GM08714 (cell line): ENCODE data around the gene LRRC45.

ENCODE experiments used
- H3K4me3 ChIP-seq: fragments of 200-500 bp; sonication (Bioruptor generic); 2 replicates; pipeline ENCODE4 v1.5.1; 2014; ENCODE audit warnings: mild to moderate bottlenecking, low read length, inconsistent platforms
- ZNF274 ChIP-seq: IDR thresholded peaks from 2 replicates; pipeline ENCODE4 v1.6.1; 2012; ENCODE audit warnings: mild to moderate bottlenecking, low read depth, low read length

LRRC45 gene

DNA sequence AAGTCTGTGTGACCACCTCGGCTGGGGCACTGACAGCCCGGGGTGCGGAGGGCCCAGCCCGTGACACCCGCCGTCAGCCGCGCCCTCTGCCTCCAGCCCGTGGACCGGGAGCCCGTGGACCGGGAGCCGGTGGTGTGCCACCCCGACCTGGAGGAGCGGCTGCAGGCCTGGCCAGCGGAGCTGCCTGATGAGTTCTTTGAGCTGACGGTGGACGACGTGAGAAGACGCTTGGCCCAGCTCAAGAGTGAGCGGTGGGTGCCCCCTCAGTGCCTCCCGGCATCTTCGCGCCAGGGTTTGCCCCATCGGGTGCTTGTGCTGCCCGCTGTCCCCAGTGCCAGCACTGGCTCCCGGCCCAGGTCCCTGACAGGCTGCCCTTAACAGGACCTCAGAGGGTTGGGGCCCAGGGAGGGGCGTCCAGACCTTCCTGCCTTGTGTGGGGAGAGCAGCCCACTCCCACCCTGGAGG is 14.1 kb upstream of the LRRC45 start:
- no peak for TF ChIP-seq ZNF274
- no peak overlapping the region for H3K4me3 ChIP-seq

DNA sequence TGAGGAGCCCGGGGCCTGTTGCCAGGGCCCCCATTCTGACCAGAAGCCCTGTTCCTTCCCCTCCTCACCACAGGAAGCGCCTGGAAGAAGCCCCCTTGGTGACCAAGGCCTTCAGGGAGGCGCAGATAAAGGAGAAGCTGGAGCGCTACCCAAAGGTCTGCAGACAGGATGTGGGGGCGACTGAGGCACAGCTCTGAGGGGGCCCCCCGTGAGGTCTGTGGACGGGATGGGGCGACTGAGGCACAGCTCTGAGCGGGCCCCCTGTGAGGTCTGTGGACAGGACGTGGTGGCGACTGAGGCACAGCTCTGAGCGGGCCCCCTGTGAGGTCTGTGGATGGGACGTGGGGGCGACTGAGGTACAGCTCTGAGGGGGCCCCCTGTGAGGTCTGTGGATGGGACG is 13.7 kb upstream of the LRRC45 start:
- TF ChIP-seq ZNF274, result no peak

DNA sequence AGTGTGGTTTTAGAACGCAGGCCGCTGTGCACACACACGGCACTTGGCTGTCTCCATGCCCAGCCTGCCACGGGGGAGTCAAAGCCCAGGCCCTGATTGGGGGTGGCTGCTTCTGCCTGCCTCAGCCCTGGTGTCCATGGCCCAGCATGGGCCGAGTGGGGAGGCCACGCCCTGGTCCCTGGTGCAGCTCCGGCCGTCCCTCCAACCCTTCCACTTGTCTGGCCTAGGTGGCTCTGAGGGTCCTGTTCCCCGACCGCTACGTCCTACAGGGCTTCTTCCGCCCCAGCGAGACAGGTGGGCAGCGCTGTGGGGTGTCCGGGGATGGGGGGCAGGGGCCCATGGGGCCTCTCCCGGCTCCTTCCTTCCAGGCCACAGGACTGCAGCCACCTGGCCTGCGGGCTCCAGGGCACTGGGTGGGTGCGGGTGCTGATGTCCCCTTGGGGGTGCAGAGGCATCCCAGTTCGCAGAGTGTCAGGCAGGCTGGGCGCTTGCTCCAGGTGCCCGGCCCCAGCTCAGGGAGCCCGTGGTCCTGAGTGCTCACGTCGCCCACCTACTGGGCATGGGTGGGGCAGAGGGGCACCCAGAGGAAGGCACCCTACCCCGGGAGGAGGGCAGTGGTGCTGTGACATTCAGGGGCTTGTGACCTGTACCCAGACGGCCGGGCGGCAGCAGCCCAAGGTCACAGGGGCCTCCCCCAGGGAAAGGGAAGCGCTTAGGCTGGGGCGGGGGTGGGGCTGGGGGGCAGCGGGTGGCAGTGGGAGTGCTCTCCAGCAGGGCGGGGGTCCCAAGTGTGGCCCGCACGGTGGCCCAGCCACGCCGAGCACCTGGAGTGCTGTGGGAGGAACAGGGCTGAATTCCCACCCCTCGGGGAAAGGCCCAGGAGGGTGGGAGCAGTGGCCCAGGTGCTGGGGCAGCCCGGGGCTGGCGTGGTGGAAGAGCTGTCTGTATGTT is 12.3 kb upstream of the LRRC45 start:
- TF ChIP-seq ZNF274, result no peak
- no peak overlapping the region for H3K4me3 ChIP-seq

More for the DNA sequence above, 13.7 kb upstream of the LRRC45 start:
- no peak overlapping the region for H3K4me3 ChIP-seq

DNA sequence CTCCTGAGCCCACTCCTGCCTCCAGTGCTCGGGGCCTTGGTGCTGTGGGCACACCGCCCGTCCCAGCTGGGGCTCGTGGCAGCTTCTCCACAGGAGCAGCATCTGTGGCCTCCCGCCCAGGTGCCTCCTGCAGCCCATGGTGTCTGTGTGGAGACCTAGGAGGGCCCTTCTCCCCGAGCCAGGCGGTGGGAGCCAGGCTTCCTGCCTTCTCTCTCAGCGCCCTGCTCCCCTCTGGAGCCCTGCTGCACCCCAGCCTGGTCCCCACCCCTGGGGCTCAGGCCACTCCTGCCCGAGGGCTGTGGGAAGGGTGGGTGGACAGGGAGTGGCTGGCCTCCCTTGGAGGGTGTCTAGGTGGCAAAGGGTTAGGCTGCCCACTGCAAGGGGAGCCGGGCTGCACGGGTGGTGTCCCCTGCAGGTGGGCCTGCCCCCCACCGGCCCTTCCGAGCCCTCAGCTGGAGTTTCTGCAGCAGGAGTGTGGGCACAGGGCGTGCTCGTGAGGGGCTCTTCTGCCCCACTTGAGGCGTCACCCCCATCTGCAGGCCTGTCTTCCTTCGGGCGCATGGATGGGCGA is 11.4 kb upstream of the LRRC45 start:
- no peak for TF ChIP-seq ZNF274
- H3K4me3 ChIP-seq, result no peak overlapping the region

DNA sequence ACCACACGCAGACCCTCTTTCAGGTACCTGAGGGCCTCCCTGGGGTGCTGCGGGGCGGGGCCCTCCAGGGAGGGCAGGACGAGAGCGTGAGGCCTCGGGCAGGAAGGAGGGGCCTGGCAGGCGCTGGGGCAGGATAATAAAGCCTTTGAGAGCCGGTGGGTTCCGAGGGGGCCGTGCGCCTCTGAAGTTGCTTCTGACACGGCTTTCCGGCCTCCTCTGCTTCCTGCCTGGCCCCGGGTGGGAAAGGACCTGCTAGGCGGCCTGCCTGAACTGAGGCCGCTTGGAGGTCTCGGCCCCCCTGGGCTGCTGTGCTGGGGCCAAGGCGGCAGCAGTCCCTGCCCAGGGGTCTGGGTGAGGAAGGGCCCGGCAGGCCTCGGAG is 10.9 kb upstream of the LRRC45 start:
- H3K4me3 ChIP-seq, result no peak overlapping the region
- TF ChIP-seq ZNF274, result no peak

DNA sequence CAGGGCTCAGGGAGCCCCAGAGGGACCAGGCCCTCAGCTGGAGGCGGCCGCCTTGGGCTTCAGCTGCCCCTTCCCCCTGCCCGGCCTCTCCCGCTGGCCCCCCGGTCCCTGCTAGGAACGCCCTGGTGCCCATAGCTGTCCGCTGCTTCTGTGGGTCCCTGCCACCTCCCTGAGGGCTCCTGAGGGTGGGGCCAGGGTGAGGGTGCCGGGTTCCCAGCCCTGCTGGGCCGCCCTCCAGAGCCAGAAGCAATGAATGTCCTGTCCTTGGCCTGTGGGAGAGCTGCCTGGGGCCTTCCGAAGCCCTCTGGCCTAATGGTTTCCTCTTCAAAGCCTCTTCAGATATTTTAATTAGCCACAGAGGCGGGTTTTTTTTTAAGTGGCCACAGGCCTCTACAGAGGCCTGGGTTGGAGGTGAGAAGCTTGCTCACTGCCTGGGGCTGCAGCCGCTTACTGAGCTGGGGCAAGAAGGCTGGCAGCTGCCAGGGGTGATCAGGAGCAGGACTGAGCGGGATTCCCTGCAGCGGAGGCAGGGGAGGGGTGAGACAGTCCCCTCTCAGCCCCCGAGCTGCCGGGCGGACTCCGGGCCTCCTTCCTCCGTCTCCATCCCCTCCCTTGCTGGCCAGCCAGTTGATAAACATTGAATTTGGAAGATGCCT is 10.3 kb upstream of the LRRC45 start:
- TF ChIP-seq ZNF274, result no peak
- no peak overlapping the region for H3K4me3 ChIP-seq

DNA sequence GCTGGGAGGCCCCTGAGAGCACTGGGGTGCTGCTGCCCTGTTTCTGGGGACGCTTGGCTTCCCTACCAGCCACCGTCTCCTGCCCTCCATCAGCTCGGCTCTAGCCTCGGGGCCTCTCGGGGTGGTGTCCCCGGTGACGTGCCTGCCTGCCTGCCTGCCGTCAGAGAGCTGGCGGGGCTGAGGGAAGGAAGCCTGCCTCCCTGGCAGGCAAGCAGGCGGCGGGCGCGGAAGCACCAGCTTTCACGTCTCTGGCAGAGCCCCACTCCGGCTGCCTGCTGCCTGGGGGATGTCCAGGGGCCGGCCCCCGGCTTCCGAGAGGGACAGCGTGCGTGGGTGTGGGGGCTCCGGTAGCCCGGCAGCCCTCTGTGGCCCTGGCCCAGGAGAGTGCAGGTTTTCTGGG is 9.8 kb upstream of the LRRC45 start:
- no peak for TF ChIP-seq ZNF274
- no peak overlapping the region for H3K4me3 ChIP-seq

DNA sequence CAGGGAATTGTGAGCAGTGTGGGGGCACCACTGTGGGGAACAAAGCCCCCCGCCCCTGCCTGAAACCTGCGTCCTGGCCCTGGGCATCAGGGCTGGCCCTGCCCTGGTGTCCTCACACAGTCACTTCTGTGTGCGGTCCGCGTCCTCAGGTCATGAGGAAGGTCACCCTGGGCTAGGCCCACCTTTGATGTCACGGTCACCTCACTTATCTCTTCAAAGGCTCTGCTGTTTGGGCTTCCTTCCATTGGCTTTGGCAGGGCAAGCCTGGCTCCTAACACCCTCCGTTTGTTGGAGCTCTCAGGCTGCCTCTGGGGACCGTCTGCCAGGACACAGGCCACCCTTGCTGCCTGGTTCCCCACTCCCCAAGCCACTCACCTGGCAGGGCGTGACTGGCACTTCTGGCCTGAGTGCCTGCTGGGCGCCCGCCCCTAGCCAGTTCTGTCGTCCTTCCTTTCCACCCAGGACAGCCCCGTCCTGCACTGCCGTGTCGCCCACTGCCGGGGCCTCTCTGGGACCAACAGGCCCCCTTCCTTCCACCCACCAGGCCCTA is 9.3 kb upstream of the LRRC45 start:
- TF ChIP-seq ZNF274, result no peak
- no peak overlapping the region for H3K4me3 ChIP-seq

DNA sequence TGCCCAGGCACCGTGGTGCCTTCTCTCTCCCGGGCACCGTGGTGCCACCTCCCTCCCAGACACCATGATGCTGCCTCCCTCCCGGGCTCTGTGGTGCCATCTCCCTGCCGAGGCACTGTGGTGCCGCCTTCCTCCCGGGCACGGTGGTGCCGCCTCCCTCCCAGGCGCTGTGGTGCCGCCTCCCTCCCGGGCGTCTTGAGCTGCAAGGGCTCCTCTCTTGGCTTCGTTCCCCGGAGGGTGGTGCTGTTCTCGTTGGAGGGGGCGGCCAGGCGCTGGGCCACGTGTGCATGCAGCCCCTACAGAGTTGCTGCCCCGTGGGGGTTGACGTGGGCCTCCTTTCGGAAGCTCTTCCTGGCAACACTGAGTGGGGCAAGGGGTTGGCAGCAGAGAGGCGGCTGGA is 8.7 kb upstream of the LRRC45 start:
- TF ChIP-seq ZNF274, result no peak
- no peak overlapping the region for H3K4me3 ChIP-seq

DNA sequence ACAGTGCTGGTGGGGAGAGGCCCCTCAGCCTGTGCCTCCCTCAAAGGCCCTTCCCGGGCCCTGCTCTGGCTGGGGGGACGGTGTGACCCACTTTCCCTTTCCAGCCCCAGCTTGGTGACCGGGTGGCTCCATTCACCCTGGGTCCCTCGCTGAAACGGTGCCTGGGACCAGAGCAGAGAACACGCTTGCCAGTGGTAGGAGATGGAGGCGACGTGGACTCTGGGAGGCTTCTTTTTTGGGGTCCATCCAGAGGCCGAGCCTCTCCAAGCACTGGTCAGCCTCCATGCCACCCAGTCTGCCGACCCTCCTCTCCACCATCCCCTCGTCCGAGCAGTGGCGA is 8.2 kb upstream of the LRRC45 start:
- TF ChIP-seq ZNF274, result no peak
- H3K4me3 ChIP-seq, result no peak overlapping the region

DNA sequence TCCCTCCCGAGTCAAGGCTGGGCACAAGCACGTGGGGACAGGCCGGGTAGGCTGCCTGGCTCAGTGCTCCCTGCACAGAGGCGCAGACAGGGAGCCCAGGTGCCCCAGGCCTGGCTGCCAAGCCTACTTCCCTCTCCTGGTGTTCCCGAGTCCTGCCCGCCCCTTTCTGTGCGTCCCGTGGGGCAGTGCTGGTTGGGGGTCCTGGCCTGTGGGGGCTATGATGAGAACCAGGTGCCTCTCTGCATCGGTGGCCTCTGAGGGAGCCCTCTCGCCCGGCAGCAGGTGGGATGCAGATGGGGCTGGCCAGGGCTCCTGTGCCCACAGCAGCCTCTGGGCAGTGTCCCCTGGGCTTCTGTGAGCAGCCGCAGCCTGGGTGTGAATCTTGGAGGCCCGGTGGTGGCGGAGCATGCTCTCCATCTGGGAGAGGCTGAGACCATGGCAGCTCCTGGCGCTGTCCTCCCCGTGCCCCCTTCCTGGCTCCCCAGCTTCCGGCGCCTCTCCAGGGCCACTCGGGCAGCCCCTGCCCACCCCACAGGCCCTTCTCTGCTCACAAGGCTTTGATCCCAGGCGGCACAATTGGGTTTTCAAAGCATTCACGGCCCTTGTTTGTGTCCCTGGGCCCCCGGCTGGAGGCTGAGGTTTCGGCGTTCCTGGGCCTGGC is 7.7 kb upstream of the LRRC45 start:
- no peak overlapping the region for H3K4me3 ChIP-seq
- TF ChIP-seq ZNF274, result no peak

DNA sequence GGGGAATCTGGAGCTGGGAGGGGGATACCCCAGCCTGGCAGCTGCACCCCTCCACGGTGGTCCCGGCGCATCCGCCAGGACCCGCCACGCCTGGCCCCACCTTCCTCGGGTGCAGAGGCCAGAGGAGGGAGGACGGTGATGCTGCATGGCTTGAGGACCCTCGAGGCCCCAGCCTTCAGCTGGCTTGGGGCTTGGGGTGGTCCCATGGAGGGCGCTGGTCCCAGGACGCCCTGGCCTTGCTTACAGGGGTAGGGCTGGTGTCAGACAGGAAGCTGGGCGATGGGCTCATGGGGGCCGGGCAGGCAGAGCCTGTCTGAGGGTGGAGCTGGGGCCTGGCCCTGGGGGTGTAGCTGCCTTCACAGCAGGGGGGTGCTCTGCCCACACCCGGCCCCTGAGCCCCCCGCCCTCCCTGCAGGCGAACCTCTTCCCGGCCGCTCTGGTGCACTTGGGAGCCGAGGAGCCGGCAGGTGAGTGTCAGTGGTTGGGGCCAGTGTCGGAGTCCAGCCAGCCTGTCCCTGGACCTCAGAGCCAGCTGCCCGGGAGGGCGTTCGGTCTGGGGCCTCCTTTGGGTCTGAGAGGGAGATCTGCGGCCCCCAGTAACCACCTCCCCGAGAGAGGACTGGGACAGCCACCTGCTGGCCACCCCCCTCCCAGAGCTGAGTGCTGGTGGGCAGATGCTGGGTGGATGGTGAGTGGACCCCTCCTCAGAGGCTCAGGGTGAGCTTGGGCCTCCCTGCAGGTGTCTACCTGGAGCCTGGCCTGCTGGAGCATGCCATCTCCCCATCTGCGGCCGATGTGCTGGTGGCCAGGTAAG is 6.8 kb upstream of the LRRC45 start:
- TF ChIP-seq ZNF274, result no peak
- H3K4me3 ChIP-seq, result no peak overlapping the region

DNA sequence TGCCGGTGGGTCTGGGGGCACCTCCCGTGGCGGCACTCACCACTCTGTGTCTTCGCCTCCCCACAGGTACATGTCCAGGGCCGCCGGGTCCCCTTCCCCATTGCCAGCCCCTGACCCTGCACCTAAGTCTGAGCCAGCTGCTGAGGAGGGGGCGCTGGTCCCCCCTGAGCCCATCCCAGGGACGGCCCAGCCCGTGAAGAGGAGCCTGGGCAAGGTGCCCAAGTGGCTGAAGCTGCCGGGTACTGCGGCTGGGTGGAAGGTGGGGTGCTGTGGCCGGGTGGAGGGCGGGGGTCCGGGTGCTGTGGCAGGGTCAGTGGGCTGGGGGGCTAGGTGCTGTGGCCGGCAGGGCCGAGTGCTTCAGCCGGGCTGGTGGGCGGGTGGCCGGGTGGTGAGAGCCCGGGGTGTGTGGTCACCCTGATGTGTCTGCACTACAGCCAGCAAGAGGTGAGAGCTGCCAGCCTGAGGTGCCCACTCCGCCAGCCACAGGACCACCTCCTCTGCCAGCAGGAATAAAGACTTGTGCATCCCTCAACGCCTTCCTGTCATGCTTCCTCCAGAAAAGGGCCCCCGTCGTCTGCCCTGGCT is 6.1 kb upstream of the LRRC45 start:
- TF ChIP-seq ZNF274, result no peak

More for the DNA sequence above, 6.1 kb upstream of the LRRC45 start:
- H3K4me3 ChIP-seq, result no peak overlapping the region
